Activated B cell treated with CpG ODN at 0.5 μM for 24 hours (primary cell): ENCODE data around the gene CLCN7. TPM values are rescaled to one million over a fixed set of nuclear protein-coding genes. Genes with fewer than 3 reads are reported as not detected.

Experiments
- ATAC-seq: fragments of 200-7000 bp; cut with Tn5 transposase; one replicate; pipeline ENCODE4 v1.10.0; 2021; ENCODE audit warnings: low read depth, mild to moderate bottlenecking, moderate library complexity
- CTCF ChIA-PET: fragments of 350-600 bp; sonication (Branson Sonifier 250); formaldehyde crosslinking; loops from one replicate; lab custom pipeline; 2021; ENCODE audit warnings: antibody characterized with exemption; lab: Charles Lee
- POLR2A ChIA-PET: fragments of 350-600 bp; sonication (Branson Sonifier 250); formaldehyde crosslinking; loops from one replicate; lab custom pipeline; 2021; ENCODE audit warnings: antibody characterized with exemption; lab: Charles Lee
- DNase-seq: peaks from one replicate; pipeline ENCODE4 v3.0.0; 2022
- H3K27ac Mint-ChIP-seq: one replicate; pipeline ENCODE4 v1.8.0; 2020; ENCODE audit warnings: mixed read lengths
- H3K27me3 Mint-ChIP-seq: one replicate; pipeline ENCODE4 v1.8.0; 2021; ENCODE audit warnings: mixed read lengths
- H3K36me3 Mint-ChIP-seq: one replicate; pipeline ENCODE4 v1.8.0; 2021; ENCODE audit warnings: low read depth, mixed read lengths
- H3K4me1 Mint-ChIP-seq: one replicate; pipeline ENCODE4 v1.8.0; 2021; ENCODE audit warnings: mixed read lengths
- H3K4me3 Mint-ChIP-seq: one replicate; pipeline ENCODE4 v1.8.0; 2020; ENCODE audit warnings: mild to moderate bottlenecking, mixed read lengths
- H3K9me3 Mint-ChIP-seq: one replicate; pipeline ENCODE4 v1.8.0; 2020; ENCODE audit warnings: mixed read lengths
- CTCF ChIP-seq: fragments of 200-600 bp; IDR thresholded peaks from one replicate; pipeline ENCODE4 v1.8.0; 2022; ENCODE audit warnings: antibody characterized with exemption, mild to moderate bottlenecking
- intact Hi-C: fragments of 100-400 bp; cut with micrococcal nuclease; formaldehyde crosslinking; loops from one replicate; pipeline ENCODE4 v1.15.1; 2024
- total RNA-seq: library from RNA; stranded (reverse); gene quantifications from 2 replicates; pipeline ENCODE4 v1.2.3, GENCODE V29; 2022

The CLCN7 gene
- total RNA-seq, 1 donor from 2014 or later, result 144 TPM

DNA sequence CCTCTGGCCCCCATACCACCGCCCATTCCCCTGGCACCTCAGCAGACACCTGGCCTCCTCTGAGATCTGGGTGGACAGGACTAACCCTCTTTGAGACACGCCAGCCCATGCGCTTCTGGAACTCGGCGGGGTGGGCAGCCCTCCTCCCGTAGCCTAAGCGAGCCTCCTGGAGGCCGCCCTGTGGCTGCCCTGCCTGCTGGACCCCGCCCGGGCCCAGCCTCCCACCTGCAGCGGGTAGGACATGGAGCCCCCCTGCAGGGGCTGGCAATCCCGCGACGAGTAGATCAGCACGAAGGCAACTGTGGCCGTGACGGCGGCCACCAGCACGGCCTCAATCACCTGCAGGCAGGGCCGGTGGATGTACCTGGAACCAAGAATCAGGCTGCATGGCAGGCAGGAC lies 22.3 kb downstream of the CLCN7 start:
- no peak for ATAC-seq
- Mint-ChIP-seq H3K27ac (no peak overlapping the region), H3K9me3 (no peaks in the 10 kb centered on the region), H3K36me3 (peaks cover 65% of the 10 kb centered on the region), H3K27me3 (no peaks in the 10 kb centered on the region), H3K4me3 (no peak overlapping the region), H3K4me1 (peaks cover under 1% of the 10 kb centered on the region)
- POLR2A ChIA-PET, result no interaction called here
- intact Hi-C loops, result loop anchor here (10.0 kb wide), 1 partner anchor 162 kb away; the partner anchor contains the start of genes CRAMP1 and IFT140
- TF ChIP-seq CTCF, result no peak
- DNase-seq, result no peak
- CTCF ChIA-PET, result no interaction called here

GRCh38 chr16:1451702-1452392 lies 23.0 kb downstream of the CLCN7 start:
- TF ChIP-seq CTCF, result no peak
- no peaks in the 10 kb centered on the region for H3K27me3 Mint-ChIP-seq
- ChIA-PET CTCF (no interaction called here), POLR2A (no interaction called here)
- no peaks in the 10 kb centered on the region for H3K4me1 Mint-ChIP-seq
- DNase-seq, result no peak
- no peaks in the 10 kb centered on the region for H3K9me3 Mint-ChIP-seq
- intact Hi-C loops, result loop anchor here (10.0 kb wide), 1 partner anchor 163 kb away; the partner anchor contains the start of genes CRAMP1 and IFT140
- ATAC-seq, result no peak
- H3K4me3 Mint-ChIP-seq, result no peak overlapping the region
- H3K27ac Mint-ChIP-seq, result no peak overlapping the region
- peaks cover 67% of the 10 kb centered on the region for H3K36me3 Mint-ChIP-seq

DNA sequence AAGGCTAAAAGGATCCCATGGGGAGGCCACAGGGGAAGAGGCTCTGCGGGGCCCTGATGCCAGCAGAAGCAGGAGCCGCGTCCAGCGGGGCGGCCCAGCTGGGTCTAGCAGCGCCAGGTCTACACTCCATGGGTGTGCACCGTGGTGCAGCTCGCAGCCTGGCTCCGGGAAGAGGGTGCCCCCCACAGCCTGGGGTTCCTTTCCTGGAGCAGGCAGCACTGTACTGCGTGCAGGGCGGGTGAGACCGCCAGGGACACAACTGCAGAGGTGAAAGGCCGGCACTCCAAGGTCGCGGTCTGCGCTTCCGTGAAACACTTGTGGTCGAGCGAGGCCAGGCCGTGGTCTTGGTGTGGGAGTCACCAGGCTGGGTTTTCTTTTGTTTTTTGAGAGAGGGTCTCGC lies 24.0 kb downstream of the CLCN7 start:
- ChIA-PET POLR2A (no interaction called here), CTCF (no interaction called here)
- ATAC-seq (no peak), DNase-seq (no peak)
- H3K4me1 Mint-ChIP-seq, result peaks cover under 1% of the 10 kb centered on the region
- no peak overlapping the region for H3K27ac Mint-ChIP-seq
- H3K27me3 Mint-ChIP-seq, result no peaks in the 10 kb centered on the region
- peaks cover 67% of the 10 kb centered on the region for H3K36me3 Mint-ChIP-seq
- no peaks in the 10 kb centered on the region for H3K9me3 Mint-ChIP-seq
- no peak overlapping the region for H3K4me3 Mint-ChIP-seq
- no peak for TF ChIP-seq CTCF
- intact Hi-C loops, result loop anchor here (10.0 kb wide), 1 partner anchor 164 kb away; the partner anchor contains the start of genes CRAMP1 and IFT140

GRCh38 chr16:1450218-1450617 lies 24.6 kb downstream of the CLCN7 start:
- no peak overlapping the region for H3K4me3 Mint-ChIP-seq
- no peak for TF ChIP-seq CTCF
- CTCF ChIA-PET, result no interaction called here
- POLR2A ChIA-PET, result no interaction called here
- DNase-seq, result no peak
- no peaks in the 10 kb centered on the region for H3K9me3 Mint-ChIP-seq
- peaks cover 2% of the 10 kb centered on the region for H3K4me1 Mint-ChIP-seq
- ATAC-seq, result no peak
- H3K36me3 Mint-ChIP-seq, result peaks cover 68% of the 10 kb centered on the region
- H3K27ac Mint-ChIP-seq, result no peak overlapping the region
- no peaks in the 10 kb centered on the region for H3K27me3 Mint-ChIP-seq
- intact Hi-C loops, result loop anchor here (10.0 kb wide), 1 partner anchor 165 kb away; the partner anchor contains the start of genes CRAMP1 and IFT140

DNA sequence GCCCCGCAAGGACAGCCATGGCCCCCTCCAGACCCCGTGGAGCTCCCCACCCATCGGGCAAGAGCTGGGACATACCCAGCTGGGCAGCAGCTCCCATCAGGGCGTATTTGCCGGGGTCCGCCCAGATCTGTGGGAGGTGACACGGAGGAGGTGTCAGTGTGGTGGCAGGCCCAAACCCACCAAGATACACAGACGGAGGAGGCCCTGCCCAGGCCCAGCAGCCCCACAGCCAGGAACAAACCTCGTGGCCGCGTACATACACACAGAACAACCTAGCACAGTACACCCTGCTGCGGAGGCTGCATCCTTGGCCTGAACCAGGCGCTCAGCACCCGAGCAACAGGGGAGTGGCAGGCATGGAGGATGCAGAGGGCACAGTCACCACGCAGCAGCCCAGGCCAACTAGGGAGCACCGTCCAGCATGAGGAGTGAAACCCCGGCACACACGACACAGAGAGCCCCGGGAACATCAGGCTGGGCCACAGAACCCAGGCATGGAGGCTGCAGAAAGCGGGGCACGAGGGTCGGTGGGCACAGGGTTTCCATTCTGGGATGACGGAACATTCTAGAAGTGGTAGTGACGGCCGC lies 25.5 kb downstream of the CLCN7 start:
- no peak for ATAC-seq
- H3K4me3 Mint-ChIP-seq, result no peak overlapping the region
- DNase-seq, result no peak
- H3K27ac Mint-ChIP-seq, result no peak overlapping the region
- no peak for TF ChIP-seq CTCF
- POLR2A ChIA-PET, result no interaction called here
- H3K9me3 Mint-ChIP-seq, result no peaks in the 10 kb centered on the region
- CTCF ChIA-PET, result no interaction called here
- intact Hi-C loops, result no loop called here
- H3K27me3 Mint-ChIP-seq, result no peaks in the 10 kb centered on the region
- H3K36me3 Mint-ChIP-seq, result peaks cover 60% of the 10 kb centered on the region
- H3K4me1 Mint-ChIP-seq, result peaks cover 6% of the 10 kb centered on the region
